BJ (cell line): Measurements from ENCODE around the gene CAMK4. TPM values are rescaled to one million over a fixed set of nuclear protein-coding genes. Genes with fewer than 3 reads are reported as not detected.

ENCODE experiments used
- CTCF ChIA-PET: fragments of 350-600 bp; formaldehyde crosslinking; extraction: SDS; loops from one replicate; lab custom pipeline; 2021; ENCODE audit warnings: antibody characterized with exemption, inconsistent platforms; lab: Yijun Ruan, JAX
- POLR2A ChIA-PET: fragments of 300-600 bp; sonication (Branson Sonifier 250); formaldehyde crosslinking; extraction: SDS; loops from one replicate; lab custom pipeline; 2021; ENCODE audit warnings: antibody characterized with exemption; lab: Charles Lee
- DNase-seq: peaks from one replicate; pipeline ENCODE4 v3.0.0-alpha.2; 2011; ENCODE audit warnings: low read depth
- H3K27me3 ChIP-seq: 2 replicates; pipeline ENCODE4 v1.6.0; 2011; ENCODE audit warnings: low read length; ENCODE audit not compliant: control insufficient read depth, insufficient read depth
- H3K36me3 ChIP-seq: 2 replicates; pipeline ENCODE4 v1.5.1; 2011; ENCODE audit warnings: low read length; ENCODE audit not compliant: control insufficient read depth, insufficient read depth
- H3K4me3 ChIP-seq: 2 replicates; pipeline ENCODE4 v1.5.1; 2011; ENCODE audit warnings: low read depth, mild to moderate bottlenecking, control low read depth, low read length
- polyA plus RNA-seq: library from polyadenylated mRNA; depleted of rRNA; stranded (reverse); fragments of >200 nt; gene quantifications from 2 replicates; pipeline ENCODE4 v1.2.3, GENCODE V29; 2011
- TF ChIP-seq, protein P1 (sequence below): IDR thresholded peaks from 2 replicates; pipeline ENCODE4 v1.5.1; 2011; ENCODE audit warnings: low read depth, mild to moderate bottlenecking, control low read depth, inconsistent platforms, low read length, moderate library complexity; ENCODE audit not compliant: insufficient read depth

CAMK4 gene
- polyA plus RNA-seq, 1 experiment, result 0.78 TPM

GRCh38 chr5:111415053-111415452 is 190.9 kb downstream of the CAMK4 start:
- ChIA-PET POLR2A (no interaction called here), CTCF (no interaction called here)
- Histone ChIP-seq H3K4me3 (no peak overlapping the region), H3K36me3 (no peaks in the 10 kb centered on the region), H3K27me3 (no peaks in the 10 kb centered on the region)
- DNase-seq, result no peak
- TF ChIP-seq, protein P1, sequence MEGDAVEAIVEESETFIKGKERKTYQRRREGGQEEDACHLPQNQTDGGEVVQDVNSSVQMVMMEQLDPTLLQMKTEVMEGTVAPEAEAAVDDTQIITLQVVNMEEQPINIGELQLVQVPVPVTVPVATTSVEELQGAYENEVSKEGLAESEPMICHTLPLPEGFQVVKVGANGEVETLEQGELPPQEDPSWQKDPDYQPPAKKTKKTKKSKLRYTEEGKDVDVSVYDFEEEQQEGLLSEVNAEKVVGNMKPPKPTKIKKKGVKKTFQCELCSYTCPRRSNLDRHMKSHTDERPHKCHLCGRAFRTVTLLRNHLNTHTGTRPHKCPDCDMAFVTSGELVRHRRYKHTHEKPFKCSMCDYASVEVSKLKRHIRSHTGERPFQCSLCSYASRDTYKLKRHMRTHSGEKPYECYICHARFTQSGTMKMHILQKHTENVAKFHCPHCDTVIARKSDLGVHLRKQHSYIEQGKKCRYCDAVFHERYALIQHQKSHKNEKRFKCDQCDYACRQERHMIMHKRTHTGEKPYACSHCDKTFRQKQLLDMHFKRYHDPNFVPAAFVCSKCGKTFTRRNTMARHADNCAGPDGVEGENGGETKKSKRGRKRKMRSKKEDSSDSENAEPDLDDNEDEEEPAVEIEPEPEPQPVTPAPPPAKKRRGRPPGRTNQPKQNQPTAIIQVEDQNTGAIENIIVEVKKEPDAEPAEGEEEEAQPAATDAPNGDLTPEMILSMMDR, result no peak

GRCh38 chr5:111422245-111422644 is 198.1 kb downstream of the CAMK4 start:
- no peak for DNase-seq
- H3K27me3 ChIP-seq, result no peaks in the 10 kb centered on the region
- CTCF ChIA-PET, result no interaction called here
- no peak overlapping the region for H3K4me3 ChIP-seq
- POLR2A ChIA-PET, result no interaction called here
- TF ChIP-seq, protein P1, result no peak
- no peaks in the 10 kb centered on the region for H3K36me3 ChIP-seq

GRCh38 chr5:111422747-111423720 is 198.8 kb downstream of the CAMK4 start:
- Histone ChIP-seq H3K4me3 (no peak overlapping the region), H3K27me3 (no peaks in the 10 kb centered on the region), H3K36me3 (no peaks in the 10 kb centered on the region)
- TF ChIP-seq, protein P1, result no peak
- no peak for DNase-seq
- ChIA-PET POLR2A (no interaction called here), CTCF (no interaction called here)

- no peaks in the 10 kb centered on the region for H3K36me3 ChIP-seq
- ChIA-PET POLR2A (no interaction called here), CTCF (no interaction called here)
- no peaks in the 10 kb centered on the region for H3K27me3 ChIP-seq
- no peak overlapping the region for H3K4me3 ChIP-seq
- TF ChIP-seq, protein P1, result no peak
- no peak for DNase-seq
Measured at GRCh38 chr5:111425205-111425604, 201.0 kb downstream of the CAMK4 start.

DNA sequence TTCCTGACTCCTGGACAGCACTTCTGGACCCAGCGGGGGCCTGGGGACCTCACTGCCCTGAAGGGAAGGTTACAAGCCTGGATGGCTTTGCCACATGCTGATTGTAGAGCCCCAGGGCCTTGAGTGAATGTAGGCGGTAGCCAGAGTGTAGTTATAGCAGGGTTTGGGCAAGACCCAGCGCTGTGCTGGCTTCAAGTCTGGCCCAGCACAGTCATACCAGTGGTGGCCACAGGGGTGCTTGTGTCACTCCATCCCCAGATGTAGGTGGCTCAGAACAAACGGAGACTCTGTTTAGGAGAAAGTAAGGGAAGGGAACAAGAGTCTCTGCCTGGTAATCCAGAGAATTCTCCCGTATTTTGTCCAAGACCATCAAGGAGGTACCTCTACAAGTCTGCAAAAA is 203.6 kb downstream of the CAMK4 start:
- TF ChIP-seq, protein P1, result no peak
- Histone ChIP-seq H3K4me3 (no peak overlapping the region), H3K27me3 (no peaks in the 10 kb centered on the region), H3K36me3 (no peaks in the 10 kb centered on the region)
- no peak for DNase-seq
- ChIA-PET POLR2A (no interaction called here), CTCF (interaction anchor here (1.6 kb wide), 1 partner anchor 21 kb away, joined by 4 read pairs; no protein-coding TSS in a partner anchor)
